SK-N-SH treated with all-trans-retinoic acid at 6 μM for 48 hours (cell line): Measurements from ENCODE around the gene OTOR.

Experiments used
- CREB5 ChIP-seq: fragments of 250-450 bp; sonication (Bioruptor Pico); IDR thresholded peaks from 2 replicates; pipeline ENCODE4 v1.5.1; 2020; ENCODE audit warnings: low read depth, mild to moderate bottlenecking, moderate library complexity
- CSRNP3 ChIP-seq: fragments of 250-450 bp; sonication (Bioruptor Pico); IDR thresholded peaks from 2 replicates; pipeline ENCODE4 v1.5.1; 2021; ENCODE audit warnings: mild to moderate bottlenecking, moderate library complexity
- ISL1 ChIP-seq: fragments of 250-450 bp; sonication (Bioruptor Pico); IDR thresholded peaks from 2 replicates; pipeline ENCODE4 v2.1.2; 2022; ENCODE audit warnings: mild to moderate bottlenecking, moderate library complexity
- PATZ1 ChIP-seq: fragments of 250-450 bp; sonication (Bioruptor Pico); IDR thresholded peaks from 2 replicates; pipeline ENCODE4 v1.8.0; 2020; ENCODE audit warnings: mild to moderate bottlenecking, moderate library complexity, borderline replicate concordance
- PPARA ChIP-seq: fragments of 250-450 bp; sonication (Bioruptor Pico); IDR thresholded peaks from 2 replicates; pipeline ENCODE4 v1.5.0; 2020; ENCODE audit warnings: mild to moderate bottlenecking, borderline replicate concordance
- RARB ChIP-seq: fragments of 250-450 bp; sonication (Bioruptor Pico); IDR thresholded peaks from 2 replicates; pipeline ENCODE4 v1.8.0; 2021; ENCODE audit warnings: mild to moderate bottlenecking, moderate library complexity
- TSHZ2 ChIP-seq: fragments of 250-450 bp; sonication (Bioruptor Pico); IDR thresholded peaks from 2 replicates; pipeline ENCODE4 v1.5.0; 2020; ENCODE audit warnings: mild to moderate bottlenecking, moderate library complexity
- ZFP3 ChIP-seq: fragments of 250-450 bp; sonication (Bioruptor Pico); IDR thresholded peaks from 2 replicates; pipeline ENCODE4 v1.5.0; 2020; ENCODE audit warnings: mild to moderate bottlenecking, moderate library complexity
- ZFP30 ChIP-seq: fragments of 450-650 bp; formaldehyde crosslinking; IDR thresholded peaks from 2 replicates; pipeline ENCODE4 v1.5.0; 2022; ENCODE audit warnings: mild to moderate bottlenecking, moderate library complexity
- ZNF565 ChIP-seq: fragments of 450-650 bp; formaldehyde crosslinking; conservative IDR thresholded peaks from 2 replicates; pipeline ENCODE4 v1.5.0; 2020; ENCODE audit warnings: low read depth, mild to moderate bottlenecking, moderate library complexity

- TF ChIP-seq TSHZ2 (CRISPR knock-in tag) (no peak), CREB5 (no peak), PATZ1 (no peak), ZNF565 (CRISPR knock-in tag) (no peak), RARB (CRISPR knock-in tag) (no peak), PPARA (no peak), ZFP3 (no peak), ZFP30 (CRISPR knock-in tag) (no peak), CSRNP3 (CRISPR knock-in tag) (no peak), ISL1 (no peak)
These were observed 33.3 kb downstream of the OTOR start for GRCh38 chr20:16781496-16781895.
